HG03460 (cell line): Measurements from ENCODE around the gene CEBPA.

Source experiments
- ATAC-seq: cut with Tn5 transposase; IDR thresholded peaks from one replicate; pipeline ENCODE4 v1.9.1; 2021; ENCODE audit not compliant: unreplicated experiment

The CEBPA gene

GRCh38 chr19:33252418-33252962, 49.8 kb downstream of the CEBPA start:
- no peak for ATAC-seq

- no peak for ATAC-seq
Measured at GRCh38 chr19:33251526-33252090, 50.7 kb downstream of the CEBPA start.

- no peak for ATAC-seq
Measured at GRCh38 chr19:33251076-33251475, 51.3 kb downstream of the CEBPA start.

DNA sequence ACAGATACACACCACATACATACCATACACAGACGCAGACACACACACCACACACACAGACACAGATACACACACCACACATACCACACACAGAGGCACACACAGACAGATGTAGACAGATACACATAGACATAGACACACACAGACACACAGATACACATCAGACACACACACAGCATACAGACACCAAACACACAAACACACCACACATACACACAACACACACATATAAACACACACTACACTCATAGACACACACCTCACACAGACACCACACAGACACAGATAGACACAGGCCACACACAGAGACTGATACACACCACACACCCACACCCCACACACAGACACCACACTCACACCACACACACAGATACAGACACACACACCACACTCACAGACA, 51.8 kb downstream of the CEBPA start:
- no peak for ATAC-seq
